Prostate gland (tissue), 2 donors: ENCODE measurements around the gene TRAF1.

Experiments
- POLR2A ChIP-seq: fragments of 450-650 bp; IDR thresholded peaks from one replicate; pipeline ENCODE4 v1.6.1; 2016; ENCODE audit warnings: antibody characterized with exemption, mild to moderate bottlenecking
- POLR2AphosphoS5 ChIP-seq: sonication (generic); formaldehyde crosslinking; IDR thresholded peaks from one replicate; pipeline ENCODE4 v1.6.1; 2017; ENCODE audit warnings: antibody characterized with exemption
- TF ChIP-seq, protein P1 (sequence below), 4 experiments: fragments of 200-600 bp in 2 of 4; fragments of 450-650 bp in 2 of 4; sonication (generic) in 2 of 4; IDR thresholded peaks; 1 replicate in 3 of 4; 2 replicates in 1 of 4; pipeline ENCODE4 v1.5.1; 2016 to 2019; ENCODE audit warnings: antibody characterized with exemption in 4 of 4, mild to moderate bottlenecking in 2 of 4, moderate library complexity in 2 of 4

DNA sequence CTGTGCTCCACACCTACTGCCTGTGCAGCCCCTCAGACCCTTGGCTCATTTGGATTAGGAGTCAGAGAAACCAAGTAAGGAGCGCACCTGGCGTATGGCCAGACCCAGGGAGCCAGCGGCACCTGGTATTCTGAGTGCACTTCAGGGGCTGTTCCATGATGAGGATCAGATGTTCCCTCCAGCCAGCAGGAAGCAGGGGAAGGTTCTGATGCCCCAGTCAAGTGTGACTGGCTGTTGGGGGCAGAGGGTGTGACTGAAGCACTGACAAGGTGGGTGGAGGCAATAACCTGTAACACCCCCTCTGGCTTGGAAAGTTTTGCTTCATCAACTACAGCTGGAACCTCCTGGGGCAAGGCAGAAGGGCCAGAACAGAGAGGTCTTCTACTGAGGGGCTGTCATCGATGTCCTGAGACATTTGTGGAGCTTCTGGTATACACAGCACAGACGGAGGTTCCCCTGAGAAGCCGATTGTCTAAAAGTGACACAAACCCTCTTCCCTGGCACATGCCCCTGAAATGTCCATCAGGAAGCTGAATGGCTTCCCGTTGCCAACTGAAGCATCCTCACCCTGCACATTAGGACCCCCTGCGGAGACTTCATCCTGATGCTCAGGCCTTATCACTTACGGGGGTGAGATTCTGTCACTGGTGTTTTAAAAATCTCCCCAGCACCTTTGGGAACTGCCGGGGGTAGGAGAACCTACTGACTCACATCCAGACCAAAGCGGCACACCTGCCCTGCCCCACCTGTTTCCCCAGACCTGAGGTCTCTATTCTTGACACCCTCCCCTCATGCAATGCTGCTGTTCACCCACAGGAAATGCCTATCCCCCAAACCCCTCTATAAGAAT, 21.1 kb downstream of the TRAF1 start:
- TF ChIP-seq, protein P1, sequence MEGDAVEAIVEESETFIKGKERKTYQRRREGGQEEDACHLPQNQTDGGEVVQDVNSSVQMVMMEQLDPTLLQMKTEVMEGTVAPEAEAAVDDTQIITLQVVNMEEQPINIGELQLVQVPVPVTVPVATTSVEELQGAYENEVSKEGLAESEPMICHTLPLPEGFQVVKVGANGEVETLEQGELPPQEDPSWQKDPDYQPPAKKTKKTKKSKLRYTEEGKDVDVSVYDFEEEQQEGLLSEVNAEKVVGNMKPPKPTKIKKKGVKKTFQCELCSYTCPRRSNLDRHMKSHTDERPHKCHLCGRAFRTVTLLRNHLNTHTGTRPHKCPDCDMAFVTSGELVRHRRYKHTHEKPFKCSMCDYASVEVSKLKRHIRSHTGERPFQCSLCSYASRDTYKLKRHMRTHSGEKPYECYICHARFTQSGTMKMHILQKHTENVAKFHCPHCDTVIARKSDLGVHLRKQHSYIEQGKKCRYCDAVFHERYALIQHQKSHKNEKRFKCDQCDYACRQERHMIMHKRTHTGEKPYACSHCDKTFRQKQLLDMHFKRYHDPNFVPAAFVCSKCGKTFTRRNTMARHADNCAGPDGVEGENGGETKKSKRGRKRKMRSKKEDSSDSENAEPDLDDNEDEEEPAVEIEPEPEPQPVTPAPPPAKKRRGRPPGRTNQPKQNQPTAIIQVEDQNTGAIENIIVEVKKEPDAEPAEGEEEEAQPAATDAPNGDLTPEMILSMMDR (IDR thresholded peaks at IDR 0.05) = no peak
- TF ChIP-seq POLR2A (no peak), POLR2AphosphoS5 (no peak)
